Measurements from ENCODE around the gene CLDN25. TPM values are rescaled to one million over a fixed set of nuclear protein-coding genes. Genes with fewer than 3 reads are reported as not detected.

CLDN25 gene
- total RNA-seq: not detected
- long read RNA-seq: 0 reads

GRCh38 chr11:113779496-113779895 lies at the start of gene CLDN25:
Gene CLDN25, plus strand, starts transcription at chr11:113779796. Its CDS starts 0 bp downstream, at chr11:113779796.
- Histone ChIP-seq H3K4me3 (no peak within 1 kb of the TSS), H3K9me3 (no peaks in the 10 kb centered on the region), H3K36me3 (no peaks in the 10 kb centered on the region), H3K27me3 (no peaks in the 10 kb centered on the region), H3K4me1 (no peaks in the 10 kb centered on the region), H3K27ac (no peak within 1 kb of the TSS)
- no peak for ATAC-seq
- TF ChIP-seq CTCF (IDR thresholded peaks at IDR 0.05): no peak
- intact Hi-C loops (cut with DNase I): no loop called here
- no peak for DNase-seq

- Histone ChIP-seq H3K4me1 (no peaks in the 10 kb centered on the region), H3K9me3 (no peaks in the 10 kb centered on the region), H3K36me3 (peaks cover 33% of the 10 kb centered on the region), H3K27me3 (no peaks in the 10 kb centered on the region), H3K27ac (no peak overlapping the region), H3K4me3 (no peak overlapping the region)
- TF ChIP-seq CTCF (IDR thresholded peaks at IDR 0.05): peak; percentile 31
- intact Hi-C loops (cut with DNase I): no loop called here
- DNase-seq (no peak), ATAC-seq (peak; percentile 65)
These were observed 48.5 kb upstream of the CLDN25 start for GRCh38 chr11:113730887-113731726.

GRCh38 chr11:113732092-113732491 lies 47.5 kb upstream of the CLDN25 start:
- intact Hi-C loops (cut with DNase I): no loop called here
- ATAC-seq (peak; percentile 86), DNase-seq (no peak)
- Histone ChIP-seq H3K9me3 (no peaks in the 10 kb centered on the region), H3K27me3 (no peaks in the 10 kb centered on the region), H3K27ac (no peak overlapping the region), H3K4me1 (no peaks in the 10 kb centered on the region), H3K4me3 (no peak overlapping the region), H3K36me3 (peaks cover 43% of the 10 kb centered on the region)
- TF ChIP-seq CTCF (IDR thresholded peaks at IDR 0.05): no peak

- DNase-seq (no peak), ATAC-seq (no peak)
- intact Hi-C loops (cut with DNase I): no loop called here
- Histone ChIP-seq H3K27ac (no peak overlapping the region), H3K4me1 (no peaks in the 10 kb centered on the region), H3K36me3 (peaks cover 81% of the 10 kb centered on the region), H3K27me3 (no peaks in the 10 kb centered on the region), H3K4me3 (no peak overlapping the region), H3K9me3 (no peaks in the 10 kb centered on the region)
- TF ChIP-seq CTCF (IDR thresholded peaks at IDR 0.05): no peak
These were observed 43.3 kb upstream of the CLDN25 start for GRCh38 chr11:113736323-113736722.

- H3K27ac ChIP-seq: no peak overlapping the region
- H3K4me3 ChIP-seq: no peak overlapping the region
- H3K36me3 ChIP-seq: peaks cover 69% of the 10 kb centered on the region
- H3K27me3 ChIP-seq: no peaks in the 10 kb centered on the region
- H3K9me3 ChIP-seq: no peaks in the 10 kb centered on the region
- DNase-seq: no peak
- intact Hi-C loops (cut with DNase I): no loop called here
- no peak for TF ChIP-seq CTCF (IDR thresholded peaks at IDR 0.05)
- ATAC-seq: no peak
- no peaks in the 10 kb centered on the region for H3K4me1 ChIP-seq
These were observed 26.7 kb upstream of the CLDN25 start for GRCh38 chr11:113752932-113753331.
